ENCODE results near the gene TRAF3IP3.

- no peak for TF ChIP-seq CTCF (IDR thresholded peaks at IDR 0.05)
- TF ChIP-seq EZH2 (IDR thresholded peaks at IDR 0.05) = no peak
- TF ChIP-seq EZH2phosphoT487 (IDR thresholded peaks at IDR 0.05) = no peak
Observed at GRCh38 chr1:209758400-209758799, 2.5 kb downstream of the TRAF3IP3 start.

Measured in neural progenitor cell (in vitro differentiated cells).